Caco-2 (cell line): ENCODE results near the gene BLMH. TPM values are rescaled to one million over a fixed set of nuclear protein-coding genes. Genes with fewer than 3 reads are reported as not detected.

ENCODE experiments used
- BruUV-seq: library from RNA; stranded (reverse); fragments of 400-500 nt; replicated peaks from 2 replicates; lab custom pipeline; 2021; lab: Mats Ljungman, UMichigan
- CTCF ChIA-PET: fragments of 300-600 bp; sonication (Branson Sonifier 250); formaldehyde crosslinking; loops from one replicate; lab custom pipeline; 2022; ENCODE audit warnings: antibody characterized with exemption; lab: Charles Lee
- POLR2A ChIA-PET: fragments of 300-600 bp; sonication (Branson Sonifier 250); formaldehyde crosslinking; loops from one replicate; lab custom pipeline; 2022; ENCODE audit warnings: antibody characterized with exemption; lab: Charles Lee
- DNase-seq, 2 experiments: peaks; one replicate each; pipeline versions ENCODE4 v3.0.0 to v3.0.0-alpha.2; 2020 to 2022
- H3K27me3 ChIP-seq: replicated peaks from 2 replicates; pipeline ENCODE4 v1.6.0; 2011; ENCODE audit warnings: low read length; ENCODE audit not compliant: control insufficient read depth, insufficient read depth
- H3K36me3 ChIP-seq: 2 replicates; pipeline ENCODE4 v1.5.1; 2011; ENCODE audit warnings: low read length; ENCODE audit not compliant: control insufficient read depth, insufficient read depth
- H3K4me1 ChIP-seq: fragments of 250-450 bp; sonication (Bioruptor Pico); 2 replicates; pipeline ENCODE4 v1.5.1; 2020; ENCODE audit warnings: mild to moderate bottlenecking
- H3K4me3 ChIP-seq: 2 replicates; pipeline ENCODE4 v1.5.1; 2011; ENCODE audit warnings: low read depth, mild to moderate bottlenecking, control low read depth, low read length
- H3K9me3 ChIP-seq: fragments of 250-450 bp; sonication (Bioruptor Pico); 2 replicates; pipeline ENCODE4 v1.5.1; 2020; ENCODE audit warnings: mild to moderate bottlenecking, moderate library complexity
- H3K27ac Mint-ChIP-seq: one replicate; pipeline ENCODE4 v1.8.0; 2022; ENCODE audit warnings: mixed read lengths; ENCODE audit not compliant: unreplicated experiment
- H3K27me3 Mint-ChIP-seq: one replicate; pipeline ENCODE4 v1.8.0; 2022; ENCODE audit warnings: mixed read lengths; ENCODE audit not compliant: insufficient read depth, unreplicated experiment
- H3K36me3 Mint-ChIP-seq: one replicate; pipeline ENCODE4 v1.8.0; 2022; ENCODE audit warnings: mild to moderate bottlenecking, mixed read lengths; ENCODE audit not compliant: insufficient read depth, unreplicated experiment
- H3K4me1 Mint-ChIP-seq: one replicate; pipeline ENCODE4 v1.8.0; 2022; ENCODE audit warnings: low read depth, mixed read lengths; ENCODE audit not compliant: unreplicated experiment
- H3K4me3 Mint-ChIP-seq: one replicate; pipeline ENCODE4 v1.8.0; 2022; ENCODE audit warnings: mild to moderate bottlenecking, moderate library complexity, mixed read lengths; ENCODE audit not compliant: unreplicated experiment
- H3K9me3 Mint-ChIP-seq: one replicate; pipeline ENCODE4 v1.8.0; 2022; ENCODE audit warnings: mixed read lengths; ENCODE audit not compliant: unreplicated experiment
- CTCF ChIP-seq, 2 experiments: fragments of 200-600 bp in 1 of 2; IDR thresholded peaks; 1 replicate in 1 of 2; 2 replicates in 1 of 2; pipeline versions ENCODE4 v1.5.1 to v1.8.0; 2011 to 2022; ENCODE audit warnings: antibody characterized with exemption in 1 of 2, control low read depth in 1 of 2, inconsistent platforms in 1 of 2, low read depth in 1 of 2, low read length in 1 of 2, mild to moderate bottlenecking in 1 of 2, moderate library complexity in 1 of 2; ENCODE audit not compliant: insufficient read depth in 1 of 2, severe bottlenecking in 1 of 2, unreplicated experiment in 1 of 2
- intact Hi-C: fragments of 100-400 bp; cut with micrococcal nuclease; formaldehyde crosslinking; loops from one replicate; pipeline ENCODE4 v1.10.0; 2022; ENCODE audit not compliant: unreplicated experiment
- total RNA-seq: library from RNA; stranded (reverse); gene quantifications from 2 replicates; pipeline ENCODE4 v1.2.3, GENCODE V29; 2022

BLMH gene
- total RNA-seq, 1 experiment from 2014 or later: 56.1 TPM

GRCh38 chr17:30323262-30323894 lies 31.6 kb upstream of the BLMH start:
- no TSS peak for BruUV-seq
- Mint-ChIP-seq H3K36me3 (no peaks in the 10 kb centered on the region), H3K9me3 (no peaks in the 10 kb centered on the region), H3K4me3 (no peak overlapping the region), H3K27me3 (no peaks in the 10 kb centered on the region), H3K4me1 (peaks cover 6% of the 10 kb centered on the region), H3K27ac (no peak overlapping the region)
- TF ChIP-seq CTCF (IDR thresholded peaks at IDR 0.05; ENCODE audit: insufficient read depth in 1 of 2, low read depth in 1 of 2, low read length in 1 of 2, severe bottlenecking in 1 of 2, unreplicated experiment in 1 of 2): no peak
- Histone ChIP-seq H3K36me3 (no peaks in the 10 kb centered on the region), H3K4me3 (no peak overlapping the region), H3K9me3 (no peaks in the 10 kb centered on the region), H3K4me1 (no peaks in the 10 kb centered on the region), H3K27me3 (no peaks in the 10 kb centered on the region)
- CTCF ChIA-PET: interaction anchor here (0.7 kb wide), 1 partner anchor 27 kb away, joined by 3 read pairs; no protein-coding TSS in a partner anchor
- POLR2A ChIA-PET: no interaction called here
- no peak for DNase-seq
- intact Hi-C loops: no loop called here

- CTCF ChIA-PET: interaction anchor here (0.5 kb wide), 1 partner anchor 17 kb away, joined by 3 read pairs; no protein-coding TSS in a partner anchor
- no peaks in the 10 kb centered on the region for H3K27me3 Mint-ChIP-seq
- POLR2A ChIA-PET: interaction anchor here (0.6 kb wide), 1 partner anchor 30 kb away, joined by 5 read pairs; no protein-coding TSS in a partner anchor
These were observed 29.6 kb upstream of the BLMH start for GRCh38 chr17:30321314-30321713.

GRCh38 chr17:30318155-30318554 lies 26.4 kb upstream of the BLMH start:
- no peaks in the 10 kb centered on the region for H3K9me3 ChIP-seq
- 0 out of 2 replicates have a peak, but pooled peaks cover 4% of the 10 kb centered on the region for H3K4me1 ChIP-seq
- no peaks in the 10 kb centered on the region for H3K27me3 Mint-ChIP-seq
- ChIA-PET CTCF (interaction anchor here (1.1 kb wide), 1 partner anchor 18 kb away, joined by 4 read pairs; no protein-coding TSS in a partner anchor), POLR2A (no interaction called here)
- no peaks in the 10 kb centered on the region for H3K9me3 Mint-ChIP-seq
- H3K36me3 ChIP-seq: no peaks in the 10 kb centered on the region
- H3K27ac Mint-ChIP-seq: no peak overlapping the region
- no peak for DNase-seq
- no peak overlapping the region for H3K4me3 ChIP-seq
- no peaks in the 10 kb centered on the region for H3K36me3 Mint-ChIP-seq
- no peaks in the 10 kb centered on the region for H3K27me3 ChIP-seq
- no peak overlapping the region for H3K4me3 Mint-ChIP-seq
- intact Hi-C loops: no loop called here
- no peak for TF ChIP-seq CTCF (IDR thresholded peaks at IDR 0.05; ENCODE audit: insufficient read depth in 1 of 2, low read depth in 1 of 2, low read length in 1 of 2, severe bottlenecking in 1 of 2, unreplicated experiment in 1 of 2)
- BruUV-seq: no TSS peak
- peaks cover 6% of the 10 kb centered on the region for H3K4me1 Mint-ChIP-seq

More at GRCh38 chr17:30321314-30321713, 29.6 kb upstream of the BLMH start:
- H3K9me3 ChIP-seq: no peaks in the 10 kb centered on the region
- intact Hi-C loops: no loop called here
- no peaks in the 10 kb centered on the region for H3K4me1 ChIP-seq
- H3K4me3 ChIP-seq: no peak overlapping the region
- Mint-ChIP-seq H3K36me3 (no peaks in the 10 kb centered on the region), H3K4me3 (no peak overlapping the region), H3K9me3 (no peaks in the 10 kb centered on the region), H3K4me1 (peaks cover 6% of the 10 kb centered on the region), H3K27ac (no peak overlapping the region)
- BruUV-seq: no TSS peak
- no peaks in the 10 kb centered on the region for H3K27me3 ChIP-seq
- H3K36me3 ChIP-seq: no peaks in the 10 kb centered on the region
- TF ChIP-seq CTCF (IDR thresholded peaks at IDR 0.05; ENCODE audit: insufficient read depth in 1 of 2, low read depth in 1 of 2, low read length in 1 of 2, severe bottlenecking in 1 of 2, unreplicated experiment in 1 of 2): no peak
- DNase-seq: no peak
